GM19099 (cell line): ENCODE measurements around the gene DLGAP1.

ENCODE experiments used
- POLR2A ChIP-seq: IDR thresholded peaks from 3 replicates; pipeline ENCODE4 v1.6.1; 2011; ENCODE audit warnings: low read depth; ENCODE audit not compliant: insufficient read length; ENCODE audit errors: extremely low read depth

Gene DLGAP1

DNA sequence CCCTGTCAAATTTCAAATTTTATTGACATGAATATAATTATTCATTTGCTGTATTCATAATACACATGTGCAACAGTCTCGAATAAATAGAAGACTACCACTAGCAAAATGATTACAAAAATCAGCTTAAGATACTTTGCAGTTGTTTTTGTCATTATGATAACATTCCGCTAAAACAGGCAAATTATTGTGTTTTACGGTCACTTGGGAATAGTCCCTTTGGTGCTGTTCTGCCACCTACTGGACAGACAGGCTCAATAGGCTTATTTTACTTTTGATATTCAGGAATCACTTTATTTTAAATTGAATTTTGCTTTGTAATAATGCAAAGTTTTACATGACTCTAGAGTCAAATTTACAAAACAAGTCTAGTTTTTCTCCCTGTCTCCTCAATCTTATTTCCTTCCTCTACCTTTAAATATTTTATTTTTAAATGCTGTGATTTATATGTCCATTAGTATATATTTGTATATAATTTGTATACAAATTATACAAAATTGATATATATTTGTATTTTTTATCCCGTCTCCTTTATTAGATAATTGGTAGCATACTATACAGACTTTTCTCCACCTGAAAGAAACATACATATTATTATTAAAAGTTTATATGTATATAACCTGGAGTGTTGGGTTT, 456.3 kb downstream of the DLGAP1 start:
- no peak for TF ChIP-seq POLR2A

GRCh38 chr18:3995476-3996102, 459.5 kb downstream of the DLGAP1 start:
- no peak for TF ChIP-seq POLR2A

DNA sequence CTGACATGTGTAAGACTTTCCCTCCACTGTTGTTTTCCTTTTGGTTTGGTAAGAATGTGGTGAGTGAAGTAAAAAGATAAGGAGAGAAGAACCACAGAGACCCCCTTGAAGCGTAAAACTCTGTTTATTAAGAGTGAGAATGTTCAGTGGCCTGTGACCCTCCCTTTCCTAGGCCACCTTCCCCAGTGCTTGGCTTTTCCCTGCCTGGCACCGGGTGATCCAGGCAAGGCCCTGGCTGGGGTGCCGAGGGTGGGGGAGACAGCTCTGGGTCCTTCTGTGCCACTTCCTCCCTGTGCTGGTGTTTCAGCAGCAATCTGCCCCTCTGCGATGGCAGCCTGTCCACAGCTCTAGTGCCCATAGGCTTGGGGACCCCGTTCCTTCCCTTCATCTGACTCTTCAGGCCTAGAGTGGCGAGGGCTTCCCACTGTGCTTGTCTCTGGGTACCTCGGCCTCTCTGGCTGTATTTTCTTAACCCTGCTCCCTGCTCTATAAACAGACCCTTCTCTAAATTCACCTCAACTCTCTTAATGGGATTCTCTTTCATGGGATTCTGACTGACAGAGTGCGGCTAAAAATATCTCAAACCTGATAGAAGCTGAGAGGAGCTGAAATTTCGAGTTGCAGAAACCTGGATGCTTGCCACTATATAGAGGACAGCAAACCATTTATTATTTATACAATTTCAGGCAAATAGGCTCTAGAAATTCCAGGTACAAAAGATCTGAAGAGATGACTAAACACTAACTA, 461.0 kb downstream of the DLGAP1 start:
- TF ChIP-seq POLR2A: no peak

GRCh38 chr18:3985664-3986063, 469.4 kb downstream of the DLGAP1 start:
- TF ChIP-seq POLR2A: no peak

DNA sequence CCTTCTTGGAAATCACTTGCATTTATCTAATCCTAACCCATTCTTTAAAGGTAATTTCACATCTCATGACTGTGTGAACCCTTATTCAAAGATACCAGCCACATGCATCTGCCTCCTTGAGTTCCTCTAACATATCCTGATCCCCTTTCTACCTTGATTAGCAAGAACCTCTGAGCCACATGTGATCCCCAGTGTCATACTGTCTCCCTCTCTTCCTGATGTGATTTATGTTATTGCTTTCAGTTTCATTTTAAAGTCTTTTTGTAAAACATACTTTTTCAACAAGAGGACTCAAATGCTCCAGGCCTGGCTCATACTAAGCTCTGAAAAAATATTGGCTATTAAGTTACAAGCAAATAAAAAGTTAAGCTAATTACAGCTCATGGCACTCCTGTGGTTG, 470.1 kb downstream of the DLGAP1 start:
- TF ChIP-seq POLR2A: no peak

- TF ChIP-seq POLR2A: no peak
Observed at GRCh38 chr18:3984163-3984757, 470.8 kb downstream of the DLGAP1 start.

DNA sequence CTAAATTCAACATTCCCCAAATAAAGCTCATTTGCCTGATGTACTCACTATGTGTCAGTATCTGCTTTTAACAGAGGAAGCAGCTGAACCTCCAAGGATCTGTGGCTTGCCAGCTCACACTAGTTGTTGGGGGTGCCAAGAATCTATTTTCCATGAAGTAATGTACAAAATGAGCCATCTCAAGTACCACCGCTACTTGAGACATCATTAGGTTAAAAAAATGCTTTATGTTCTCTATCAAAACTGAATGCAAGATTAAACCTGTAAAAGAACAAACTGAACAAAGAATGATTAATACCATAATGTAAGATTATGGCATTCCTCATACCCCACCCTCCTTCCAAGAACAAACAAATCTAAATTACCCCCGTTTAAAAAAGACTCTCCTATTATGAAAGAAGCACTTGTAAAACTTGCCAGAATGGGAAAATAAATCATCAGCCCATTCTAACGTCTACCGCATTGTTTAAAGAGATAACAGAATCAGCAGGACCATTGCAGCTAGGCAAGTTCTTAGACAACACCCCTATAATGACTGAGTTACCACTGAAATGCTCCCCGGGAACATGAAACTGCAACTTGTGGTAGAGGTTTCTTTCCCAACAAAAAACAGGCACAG, 471.6 kb downstream of the DLGAP1 start:
- TF ChIP-seq POLR2A: no peak

DNA sequence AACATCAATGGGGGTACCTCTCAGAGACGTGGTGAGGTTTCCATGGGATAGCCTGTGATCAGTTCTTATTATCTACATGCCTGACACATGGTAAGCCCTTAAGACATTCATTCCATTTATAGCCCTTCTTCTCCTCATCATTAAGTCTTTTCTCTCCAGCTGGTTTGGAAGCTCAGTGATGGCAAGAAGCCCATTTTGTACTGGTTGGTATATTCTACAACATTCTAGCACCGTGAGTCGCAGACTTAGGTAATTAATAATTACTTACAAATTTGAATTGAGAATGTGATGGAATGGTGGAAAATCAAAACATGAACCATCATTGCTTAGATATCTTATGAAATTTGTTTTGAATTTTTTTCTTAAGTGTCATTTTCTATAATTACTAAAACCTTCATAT, 472.6 kb downstream of the DLGAP1 start:
- no peak for TF ChIP-seq POLR2A

GRCh38 chr18:3979024-3979423, 476.1 kb downstream of the DLGAP1 start:
- no peak for TF ChIP-seq POLR2A

DNA sequence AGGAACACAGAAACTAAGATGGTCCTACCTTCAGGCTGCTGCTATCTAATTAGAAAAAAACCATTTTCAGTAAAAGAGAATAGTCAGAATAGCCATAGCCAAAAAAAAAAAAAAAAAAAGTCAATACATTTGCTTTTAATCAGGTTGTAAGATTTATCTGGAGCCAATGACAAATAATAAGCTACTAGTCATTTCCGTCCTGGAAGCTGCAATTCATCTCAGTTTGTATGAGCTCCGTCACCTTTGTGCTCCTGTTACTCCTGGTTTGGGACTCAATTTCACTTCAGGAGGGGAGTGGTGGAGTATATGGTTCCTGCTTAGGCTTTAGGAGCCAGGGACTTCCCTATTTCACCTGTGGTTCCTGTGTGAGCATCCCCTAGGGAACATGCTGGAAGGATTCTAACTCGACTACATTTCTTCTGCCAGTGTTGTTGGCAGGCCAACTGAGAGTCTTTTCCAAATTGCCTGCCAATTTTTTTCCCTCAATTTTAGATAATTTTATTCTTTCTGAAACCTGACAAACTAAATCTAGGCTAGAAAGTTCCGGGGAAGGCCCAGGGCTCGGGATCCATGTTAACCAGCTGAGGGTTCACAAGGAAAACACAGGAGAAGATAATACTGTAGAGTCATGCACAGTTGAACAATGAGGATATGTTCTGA, 481.8 kb downstream of the DLGAP1 start:
- TF ChIP-seq POLR2A: no peak

DNA sequence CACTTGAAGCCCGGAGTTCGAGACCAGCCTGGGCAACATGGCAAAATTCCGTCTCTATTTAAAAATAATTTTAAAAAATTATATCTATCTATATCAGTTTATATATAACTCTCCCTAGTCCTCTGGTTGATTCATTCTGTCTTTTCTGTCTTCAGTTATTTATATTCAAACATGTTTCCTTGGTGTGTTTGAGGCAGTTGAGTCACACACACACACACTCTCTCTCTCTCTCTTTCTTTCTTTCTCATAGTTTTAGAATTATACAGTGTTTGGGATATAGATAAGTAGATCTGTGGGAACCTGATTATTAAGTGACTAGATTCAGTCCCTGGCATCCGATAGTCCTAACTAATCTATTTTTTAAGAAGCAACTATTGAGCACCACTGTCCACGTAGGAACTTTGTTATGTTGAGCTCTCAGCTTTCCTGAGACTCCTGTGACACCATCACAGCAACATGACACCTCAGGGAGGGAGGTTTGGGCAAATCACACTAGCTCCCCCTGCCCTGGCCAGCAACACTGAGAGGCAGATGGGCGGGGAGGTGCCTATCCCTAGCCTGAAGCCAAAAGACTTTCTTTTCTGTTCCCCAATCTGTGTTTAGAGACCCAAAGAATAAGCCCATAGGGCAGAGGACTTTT, 482.7 kb downstream of the DLGAP1 start:
- no peak for TF ChIP-seq POLR2A

DNA sequence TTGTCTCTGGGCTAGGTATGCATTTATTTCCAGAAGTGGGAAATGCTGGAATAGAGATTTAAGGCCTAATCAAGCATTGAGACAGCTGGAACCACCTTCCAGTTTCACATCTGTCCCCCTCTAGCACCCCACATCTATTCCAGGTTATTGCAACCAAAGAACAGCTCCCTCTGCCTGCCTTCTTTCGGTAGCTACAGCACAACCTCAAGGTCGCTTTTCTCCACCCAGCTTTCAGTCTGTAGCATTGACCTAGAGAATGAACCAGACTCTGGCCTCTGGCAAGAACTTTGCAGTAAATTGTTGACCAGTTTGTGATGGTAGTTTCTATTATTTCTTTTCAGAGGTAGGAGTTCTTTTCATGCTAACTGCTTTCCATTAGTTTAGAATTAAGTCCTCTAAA, 484.2 kb downstream of the DLGAP1 start:
- TF ChIP-seq POLR2A: no peak

DNA sequence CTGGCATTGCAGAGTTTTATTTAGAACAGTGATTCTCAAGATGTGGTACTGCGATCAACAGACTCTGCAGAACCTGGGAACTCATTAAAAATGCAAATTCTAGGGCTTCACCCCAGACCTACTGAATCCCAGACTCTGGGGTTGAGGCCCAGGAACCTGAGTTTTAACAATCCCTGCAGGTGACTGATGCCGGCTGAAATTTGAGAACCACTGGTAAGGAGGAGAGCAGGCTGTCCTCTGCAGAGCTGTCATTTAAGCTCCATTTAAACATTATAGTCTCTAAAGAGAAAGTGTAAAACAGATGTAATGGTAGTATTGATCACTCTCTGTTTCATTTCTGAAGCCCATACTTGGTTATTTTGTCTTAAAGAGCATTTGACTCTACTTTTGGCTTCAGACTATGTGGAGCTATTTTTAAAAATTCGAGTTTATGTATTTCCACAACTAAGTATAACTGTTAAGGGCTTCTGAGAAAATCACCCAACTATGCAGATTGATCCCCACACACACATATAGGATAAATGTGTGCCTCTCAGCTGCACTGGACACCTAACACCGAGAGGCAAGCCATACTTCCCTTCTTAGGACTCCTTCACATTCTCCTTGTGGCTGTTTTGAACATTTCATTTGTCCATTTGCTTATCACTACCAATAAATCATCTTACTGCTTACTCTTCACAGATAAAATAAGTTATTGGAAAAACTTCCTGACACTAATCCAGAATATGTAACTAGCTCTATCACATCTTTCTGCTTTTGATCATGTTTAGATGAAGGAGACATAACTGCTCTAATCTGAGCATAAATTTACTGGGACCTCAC, 487.5 kb downstream of the DLGAP1 start:
- no peak for TF ChIP-seq POLR2A
